Measurements from ENCODE around the gene HHLA2.

HHLA2 gene

DNA sequence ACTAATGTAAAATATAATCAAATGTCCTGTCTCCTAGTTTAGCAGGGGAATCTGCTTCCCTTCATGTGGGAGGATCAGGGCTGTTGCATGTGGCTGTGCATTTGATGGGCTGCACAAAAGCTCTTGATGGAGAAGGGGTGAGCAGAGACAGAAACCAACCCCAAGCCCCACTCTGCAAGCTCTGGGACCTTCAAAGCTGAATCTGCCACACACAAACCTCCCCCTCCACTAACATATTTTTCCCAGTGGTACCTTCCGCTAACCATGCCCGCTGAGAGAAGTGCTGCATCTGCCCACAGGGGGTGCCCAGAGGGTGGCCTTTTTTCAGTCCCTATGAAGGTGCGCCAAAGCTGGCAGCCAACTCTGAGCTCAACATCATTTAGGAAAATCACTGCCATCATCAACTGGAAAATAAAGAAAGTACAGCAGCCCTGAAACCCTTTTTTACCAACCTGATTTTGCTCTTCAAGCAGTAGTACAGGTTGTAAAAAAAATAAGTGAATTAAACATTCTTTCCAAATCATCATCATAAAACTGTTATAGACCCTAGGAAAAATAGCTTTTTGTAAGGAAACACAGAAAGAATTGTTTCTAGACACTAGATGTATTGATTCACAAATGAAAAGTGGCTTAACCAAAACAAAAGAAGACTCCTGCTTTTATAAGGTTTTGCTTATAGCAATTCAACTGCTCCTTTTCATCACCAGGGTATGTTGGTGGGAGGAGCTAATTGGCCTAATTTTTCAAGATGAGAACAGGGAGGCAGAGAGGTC lies 97.0 kb downstream of the HHLA2 start:
- no peak for DNase-seq (ENCODE audit: low spot score)

DNA sequence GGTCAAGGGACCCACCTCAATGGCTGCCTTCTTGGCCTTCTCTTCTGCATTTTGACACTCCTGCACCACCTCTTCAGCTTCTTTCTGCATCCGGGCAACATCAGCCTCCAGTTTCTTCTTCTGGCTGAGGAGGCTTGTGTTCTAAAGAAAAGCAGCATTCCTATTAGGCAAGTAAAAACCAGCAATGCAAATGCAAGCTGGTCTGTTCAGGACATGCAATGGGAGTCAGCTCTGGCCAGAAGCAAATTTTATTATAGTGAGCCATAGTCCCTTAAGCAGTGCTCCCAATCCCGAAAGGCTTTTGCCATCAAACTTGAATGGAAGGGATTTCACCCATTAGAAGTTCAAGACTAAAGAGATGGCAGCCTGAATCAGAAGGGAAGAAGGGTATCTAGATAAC lies 97.7 kb downstream of the HHLA2 start:
- DNase-seq (ENCODE audit: low spot score): no peak

DNA sequence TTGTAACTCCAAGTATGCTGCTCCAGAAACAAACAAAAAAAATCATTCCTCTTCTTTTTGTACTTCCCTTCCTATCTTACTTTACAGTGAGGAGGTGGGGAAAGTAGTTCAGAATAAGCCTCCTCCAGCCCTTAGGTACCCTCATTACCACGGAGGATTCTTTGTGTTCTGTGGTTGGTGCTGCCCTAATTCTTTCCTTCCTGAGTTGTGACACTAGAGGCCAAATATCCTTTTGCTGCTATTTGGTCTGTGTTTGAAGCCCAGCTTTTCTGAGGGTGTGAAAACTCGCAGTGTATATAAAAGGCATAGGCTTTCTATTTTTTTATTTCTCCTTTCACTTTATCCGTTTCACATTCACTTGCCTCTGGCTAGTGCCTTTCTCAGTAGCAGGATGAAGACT lies 98.2 kb downstream of the HHLA2 start:
- DNase-seq (ENCODE audit: low spot score): no peak

DNA sequence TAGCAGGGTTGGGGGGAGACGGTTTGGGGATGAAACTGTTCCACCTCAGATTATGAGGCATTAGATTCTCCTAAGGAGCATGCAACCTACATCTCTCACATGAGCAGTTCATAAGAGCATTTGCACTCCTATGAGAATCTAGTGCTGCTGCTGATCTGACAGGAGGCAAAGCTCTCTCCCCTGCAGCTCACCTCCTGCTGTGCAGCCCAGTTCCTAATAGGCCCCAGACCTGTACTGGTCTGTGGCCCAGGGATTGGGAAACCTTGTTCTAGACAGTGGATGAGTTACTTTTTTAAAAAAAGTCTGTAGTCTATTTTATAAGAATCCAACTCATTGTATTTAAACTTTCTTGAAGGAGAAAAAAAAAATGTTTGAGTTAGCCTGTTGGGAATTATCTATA lies 100.0 kb downstream of the HHLA2 start:
- DNase-seq (ENCODE audit: low spot score): no peak

DNA sequence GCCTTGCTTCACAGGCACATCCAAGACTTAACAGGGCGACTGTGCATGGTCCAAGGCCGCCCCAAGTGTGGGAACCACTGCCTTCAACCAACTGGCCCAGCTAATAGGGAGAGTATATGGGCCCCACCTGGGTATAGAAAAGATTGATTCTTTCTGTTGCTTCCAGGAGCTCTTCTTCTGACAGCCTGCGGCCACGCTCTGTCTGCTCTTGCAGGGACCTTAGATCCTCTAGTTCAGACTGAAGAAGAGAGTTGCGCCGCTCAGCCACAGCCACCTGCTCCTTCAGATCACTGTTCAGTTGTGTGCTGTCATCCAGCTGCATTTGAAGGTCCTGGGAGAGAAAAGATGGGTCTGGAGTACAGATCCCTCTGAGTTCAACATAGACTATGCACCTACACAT lies 102.2 kb downstream of the HHLA2 start:
- no peak for DNase-seq (ENCODE audit: low spot score)

DNA sequence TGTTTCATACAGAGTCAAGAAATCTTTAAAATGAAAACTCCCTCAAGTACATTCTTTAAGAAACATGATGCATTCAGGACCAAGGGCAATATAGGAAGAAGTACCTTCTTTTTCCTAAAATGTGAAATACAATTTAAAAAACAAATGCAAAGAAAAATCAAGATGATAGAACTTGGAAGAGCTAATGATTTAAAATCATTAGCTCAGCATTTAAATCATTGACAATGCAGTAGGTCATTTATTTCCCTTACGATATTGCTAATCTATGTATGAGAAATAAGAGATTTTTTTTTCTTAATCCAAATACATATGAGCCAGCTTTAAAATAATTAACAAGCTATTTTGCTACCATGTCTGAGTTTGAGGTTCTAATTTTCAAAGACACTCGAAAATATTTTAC lies 105.5 kb downstream of the HHLA2 start:
- no peak for DNase-seq (ENCODE audit: low spot score)

DNA sequence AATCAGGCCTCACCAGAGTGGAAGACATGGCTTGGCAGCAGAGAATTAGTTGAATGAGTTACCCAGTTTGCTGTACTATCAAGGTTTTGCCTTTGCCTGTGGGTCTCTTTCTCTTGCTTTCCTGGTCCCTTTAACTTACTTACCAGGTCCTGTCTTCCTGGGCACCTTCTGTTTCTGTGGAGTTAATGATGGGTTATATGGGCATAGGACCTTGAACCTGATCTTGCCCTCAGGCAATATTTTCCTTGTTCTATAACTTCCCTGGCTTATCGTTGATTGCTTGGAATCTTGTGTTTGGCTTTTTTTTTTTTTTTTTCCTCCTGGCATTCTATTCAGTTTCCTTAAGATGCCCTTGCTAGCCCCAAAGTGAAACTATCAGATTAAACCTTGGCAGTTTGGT lies 106.8 kb downstream of the HHLA2 start:
- DNase-seq (ENCODE audit: low spot score): no peak

DNA sequence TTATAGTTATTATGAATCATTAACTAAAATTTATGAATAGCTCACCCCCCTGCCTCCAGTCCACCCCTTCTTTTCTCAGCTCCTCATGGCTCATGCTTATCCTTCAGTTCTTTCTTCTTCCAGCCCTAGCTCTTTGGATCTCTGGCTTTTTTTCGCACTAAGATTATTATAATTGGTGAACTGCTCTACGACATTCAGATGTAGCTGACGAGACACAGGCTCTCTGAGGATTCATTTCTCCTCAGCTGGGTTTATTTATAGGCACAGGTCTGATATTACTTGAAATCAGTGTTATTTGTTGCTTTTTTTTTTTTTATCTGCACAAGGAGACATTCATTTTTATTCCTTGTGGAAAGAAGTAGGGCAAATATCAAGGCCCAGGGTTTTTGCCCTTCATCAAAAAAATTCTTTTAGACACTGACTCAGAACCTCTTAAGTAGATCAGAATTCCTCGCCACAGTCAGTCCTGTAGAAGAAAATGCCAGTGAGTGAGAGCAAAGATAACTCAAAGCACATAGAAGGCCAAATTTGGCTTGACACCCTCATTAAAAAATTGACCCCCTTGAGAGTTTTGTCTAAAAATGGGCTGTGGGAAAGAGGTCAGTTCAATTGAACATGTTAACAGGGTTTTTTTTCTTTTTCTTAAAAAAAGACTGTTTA lies 107.5 kb downstream of the HHLA2 start:
- DNase-seq (ENCODE audit: low spot score): no peak

DNA sequence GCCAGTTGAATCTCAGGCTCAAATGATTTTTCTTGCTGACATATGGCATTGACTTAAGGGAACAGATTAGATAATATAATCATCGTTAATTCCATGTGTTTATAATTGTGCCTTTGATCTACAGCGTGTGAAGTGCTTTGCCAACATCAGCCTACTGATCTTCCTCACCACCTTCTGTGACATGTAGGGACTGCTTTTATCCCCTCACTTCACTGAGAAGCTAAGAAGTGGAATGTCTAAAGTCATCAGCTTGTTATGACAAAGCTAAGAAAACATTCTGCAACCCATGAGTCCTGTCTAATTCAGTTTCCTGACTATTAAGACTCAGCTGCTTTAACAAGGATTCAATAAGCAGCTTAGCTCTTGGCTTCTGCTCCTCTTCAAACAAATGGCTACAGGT lies 108.0 kb downstream of the HHLA2 start:
- no peak for DNase-seq (ENCODE audit: low spot score)

DNA sequence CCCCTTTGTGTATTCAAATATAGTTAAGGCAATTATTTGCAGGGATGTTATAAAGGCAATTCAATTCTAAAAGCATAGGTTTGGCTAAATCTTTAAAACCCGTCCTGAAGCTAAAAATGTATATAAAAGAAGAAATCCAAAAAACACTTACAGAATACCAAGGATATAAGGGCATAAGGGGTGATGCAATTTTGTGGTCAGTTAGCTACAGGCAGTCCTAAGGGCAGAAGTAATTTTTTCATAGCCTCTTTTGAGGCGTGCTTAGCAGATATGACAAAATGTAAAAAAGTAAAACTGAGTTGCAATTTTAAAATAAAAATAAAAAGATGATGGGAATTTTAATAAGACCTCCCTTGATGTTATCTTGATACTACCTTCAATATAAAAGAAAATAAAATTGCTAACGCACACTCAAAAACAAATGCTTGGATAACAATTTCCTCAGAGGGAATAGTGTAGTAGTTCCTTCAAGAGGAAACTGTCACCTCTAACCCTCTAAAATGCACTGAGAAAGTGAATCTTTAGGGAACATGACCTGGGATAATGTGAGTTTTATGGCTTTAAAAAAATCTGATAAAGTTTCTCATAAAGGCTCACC lies 109.8 kb downstream of the HHLA2 start:
- no peak for DNase-seq (ENCODE audit: low spot score)

DNA sequence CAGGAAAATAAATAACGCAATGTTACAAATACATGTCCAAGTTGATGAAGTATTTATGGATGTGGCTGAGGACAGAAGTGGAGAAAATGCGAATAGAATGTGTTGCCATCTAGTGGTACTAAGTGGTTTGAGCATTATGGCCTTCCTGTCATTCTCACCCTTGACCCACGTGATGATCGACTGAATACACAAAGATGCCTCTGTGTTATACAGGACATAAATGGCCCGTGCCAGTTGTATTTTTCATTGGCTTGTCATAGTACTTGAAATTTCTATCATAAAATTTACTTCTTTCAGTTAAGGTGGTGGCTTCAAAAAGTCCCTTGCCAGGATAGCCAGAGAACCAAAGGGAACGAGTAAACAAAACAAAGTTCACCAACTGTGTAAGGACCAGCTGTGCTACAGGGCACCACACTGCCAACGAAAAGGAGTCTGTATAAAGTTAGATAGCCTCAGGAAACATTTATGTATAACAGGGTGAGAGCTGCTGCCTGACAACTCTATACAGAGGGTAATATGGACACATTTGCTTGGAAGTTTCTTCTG lies 110.4 kb downstream of the HHLA2 start:
- peak; percentile 70 for DNase-seq (ENCODE audit: low spot score)

DNA sequence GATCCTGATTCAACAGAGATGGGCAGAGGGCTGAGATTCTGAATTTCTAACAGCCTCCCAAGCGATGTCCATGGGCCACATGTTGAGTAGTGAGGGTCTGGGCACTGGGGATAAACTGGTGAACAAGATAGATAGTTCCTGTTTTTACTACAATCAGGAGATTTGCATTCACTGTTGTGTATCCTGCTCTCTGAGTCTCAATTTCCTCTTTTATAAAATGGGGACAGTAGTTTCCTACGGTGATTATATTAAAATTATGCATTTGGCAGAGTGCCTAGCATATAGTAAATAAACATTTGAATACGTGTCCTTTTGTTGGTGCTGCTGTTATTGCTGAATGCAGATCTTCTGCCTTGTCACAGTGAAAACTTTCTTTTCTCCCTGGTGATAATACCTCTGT lies 111.5 kb downstream of the HHLA2 start:
- no peak for DNase-seq (ENCODE audit: low spot score)

DNA sequence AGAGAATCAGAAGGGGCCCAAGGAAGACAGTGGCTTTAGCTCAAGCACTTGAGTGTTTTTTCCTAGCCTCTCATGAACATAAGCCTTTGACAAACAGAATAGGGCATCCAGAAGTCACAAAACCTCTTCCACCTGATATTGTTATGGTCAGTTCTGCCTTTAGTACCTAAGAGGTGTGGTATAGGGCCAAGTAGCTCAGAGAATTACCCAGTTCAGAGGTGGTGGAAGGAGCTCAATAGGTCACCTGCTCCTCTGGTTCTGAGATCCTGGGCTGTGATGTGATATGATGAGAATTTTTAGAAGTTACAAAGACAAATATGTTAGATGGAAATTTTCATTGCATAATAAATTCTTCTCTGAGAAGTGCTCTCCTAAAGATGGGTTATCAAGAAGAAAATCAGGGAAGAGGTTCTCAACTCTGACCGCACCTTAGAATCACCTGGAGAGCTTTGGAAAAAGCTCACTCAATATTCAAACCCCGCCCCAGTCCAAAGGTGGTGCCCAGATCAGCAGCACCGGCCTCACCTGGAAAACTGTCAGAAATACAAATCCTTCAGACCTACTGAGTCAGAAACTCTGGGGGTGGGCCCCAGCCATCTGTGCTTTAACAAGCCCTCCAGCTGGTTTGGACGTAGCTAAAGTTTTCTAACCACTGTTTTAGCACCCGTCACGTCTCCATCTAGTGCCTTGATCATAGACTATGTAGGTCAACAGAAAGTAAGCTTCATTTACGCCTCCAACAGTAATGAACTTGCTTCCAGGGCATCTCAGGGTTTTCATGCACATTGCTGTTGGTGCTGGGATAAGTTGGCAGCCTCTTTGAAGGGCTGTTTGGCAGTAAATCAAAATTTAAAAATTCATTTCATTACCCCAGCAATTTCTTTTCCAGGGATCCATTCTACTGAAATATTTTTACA lies 112.8 kb downstream of the HHLA2 start:
- DNase-seq (ENCODE audit: low spot score): peak; percentile 28

DNA sequence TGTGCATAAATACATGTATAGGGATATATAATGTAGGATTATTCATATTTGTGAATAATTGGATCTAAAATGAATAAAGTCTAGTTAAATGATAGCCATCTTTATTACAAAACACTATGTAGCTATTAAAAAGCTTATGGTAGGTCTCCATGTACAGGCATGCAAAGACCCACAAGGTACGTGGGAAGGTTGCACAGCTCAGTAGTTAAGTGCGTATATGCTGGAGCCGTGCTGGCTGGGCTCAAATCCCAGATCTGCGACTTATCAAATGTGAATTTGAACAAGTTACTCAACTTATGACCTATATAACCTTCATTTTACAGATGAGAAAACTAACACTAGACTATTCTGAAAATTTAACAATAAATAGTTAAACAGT lies 113.4 kb downstream of the HHLA2 start:
- DNase-seq (ENCODE audit: low spot score): no peak

DNA sequence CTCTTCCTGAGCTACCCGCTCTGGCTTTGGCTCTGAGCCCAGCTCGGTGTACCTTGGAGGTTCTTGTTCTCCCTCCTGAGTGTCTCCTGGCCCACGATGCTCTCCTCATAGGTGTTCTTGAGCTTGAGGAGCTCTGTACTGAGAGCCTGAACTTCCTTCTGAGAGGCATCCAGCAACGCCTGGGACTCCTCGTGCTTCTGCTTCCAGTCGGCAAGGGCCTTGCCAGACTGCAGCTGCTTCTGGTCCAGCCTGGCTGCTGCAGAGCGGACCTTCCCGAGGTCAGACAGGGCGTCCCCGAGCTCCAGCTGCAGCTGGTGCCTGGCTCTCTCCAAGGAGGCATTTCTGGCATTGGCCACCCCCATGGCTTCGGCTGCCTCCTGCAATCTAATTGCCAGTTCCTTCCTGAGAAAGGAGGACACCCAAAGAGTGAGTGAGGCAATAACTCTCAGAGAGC lies 114.2 kb downstream of the HHLA2 start:
- DNase-seq (ENCODE audit: low spot score): no peak

DNA sequence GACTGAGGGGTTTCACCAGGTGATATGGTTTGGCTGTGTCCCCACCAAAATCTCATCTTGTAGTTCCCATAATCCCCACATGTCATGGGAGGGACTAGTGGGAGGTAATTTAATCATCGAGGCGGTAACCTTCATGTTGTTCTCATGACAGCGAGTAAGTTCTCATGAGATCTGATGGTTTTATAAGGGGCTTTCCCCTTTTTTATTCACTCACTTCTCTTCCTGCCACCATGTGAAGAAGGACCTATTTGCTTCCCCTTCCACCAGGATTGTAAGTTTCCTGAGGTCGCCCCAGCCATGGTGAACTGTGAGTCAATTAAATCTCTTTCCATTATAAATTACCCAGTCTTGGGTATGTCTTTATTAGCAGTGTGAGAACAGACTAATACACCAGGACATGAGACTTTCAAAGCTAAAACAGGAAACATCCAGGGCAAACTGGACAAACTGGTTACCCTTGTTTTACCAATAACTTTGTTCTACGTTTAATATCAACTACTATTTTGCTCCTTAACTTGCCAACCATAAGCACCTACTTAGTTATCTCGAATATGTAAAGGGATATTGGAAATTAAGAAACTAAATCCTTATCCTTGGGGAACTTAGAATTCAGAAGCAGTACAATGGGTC lies 115.9 kb downstream of the HHLA2 start:
- DNase-seq (ENCODE audit: low spot score): peak; percentile 14

DNA sequence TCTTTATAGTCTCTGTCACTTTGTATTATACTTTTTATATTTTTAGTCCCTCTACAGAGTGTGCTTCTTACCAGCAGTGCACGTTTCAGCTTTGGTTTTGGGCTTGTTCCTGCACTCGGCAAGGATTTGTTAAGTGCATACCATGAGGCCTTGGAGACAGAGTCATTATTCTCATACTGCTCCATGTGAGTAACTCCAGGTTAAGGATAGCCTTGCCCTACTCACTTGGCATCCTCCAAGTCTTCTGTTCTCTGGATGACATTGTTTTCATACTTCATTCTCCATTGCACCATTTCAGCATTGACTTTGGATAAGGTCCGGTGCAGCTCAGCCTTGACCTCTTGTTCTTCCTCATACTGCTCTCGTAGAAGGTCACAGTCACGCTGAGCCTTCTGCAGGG lies 117.7 kb downstream of the HHLA2 start:
- DNase-seq (ENCODE audit: low spot score): no peak

DNA sequence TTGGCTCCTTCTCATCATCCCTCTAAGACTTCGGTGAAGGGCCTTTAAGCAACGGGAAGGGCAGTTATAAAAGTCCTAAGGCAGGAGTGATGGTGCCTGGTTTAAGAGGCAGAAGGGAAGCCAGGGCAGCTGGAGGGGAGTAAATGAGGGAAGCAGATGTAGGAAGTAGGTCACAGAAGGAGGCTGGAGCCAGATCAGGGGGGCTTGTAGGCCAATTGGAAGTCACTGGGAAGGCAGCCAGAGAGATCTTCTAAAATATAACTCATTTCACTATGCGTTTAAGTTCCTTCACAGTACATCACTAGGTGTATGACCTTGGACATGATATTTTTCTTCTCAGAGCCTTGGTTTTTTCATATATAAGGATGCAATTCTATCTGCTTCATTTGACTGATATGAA lies 119.3 kb downstream of the HHLA2 start:
- no peak for DNase-seq (ENCODE audit: low spot score)

DNA sequence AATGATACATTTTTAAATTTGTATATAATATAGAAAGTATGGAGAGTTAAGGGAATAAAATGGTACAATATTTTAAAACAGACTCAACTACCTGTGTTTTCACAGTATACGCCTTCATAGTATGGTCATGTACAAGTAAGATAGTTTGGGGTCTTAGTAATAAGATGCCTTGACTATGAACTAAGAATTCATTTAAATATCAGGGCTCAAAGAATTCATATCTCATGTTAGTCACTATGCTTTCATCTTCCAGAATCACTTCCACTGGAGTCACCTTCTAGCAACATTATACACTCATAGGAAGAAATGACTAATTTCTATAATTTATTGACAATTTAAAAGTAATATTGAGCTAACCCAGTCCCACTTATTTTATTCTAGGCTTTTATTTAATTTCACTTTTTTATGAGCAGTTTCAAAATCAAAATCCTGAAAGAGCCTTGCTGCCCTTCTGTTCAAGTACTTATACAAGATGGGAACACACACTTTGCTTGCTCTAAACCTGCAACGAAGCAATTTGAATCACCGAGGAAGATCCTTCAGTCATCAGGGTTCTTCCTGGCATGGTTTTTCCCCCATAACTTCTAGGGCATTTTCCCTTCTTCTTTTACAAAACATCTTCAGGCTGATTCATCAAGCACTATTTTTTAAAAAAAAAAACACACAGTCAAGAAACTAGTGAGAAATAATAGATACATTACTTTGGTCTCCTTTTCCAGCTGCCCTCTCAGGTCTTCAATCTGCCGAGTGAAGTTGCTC lies 119.9 kb downstream of the HHLA2 start:
- no peak for DNase-seq (ENCODE audit: low spot score)

DNA sequence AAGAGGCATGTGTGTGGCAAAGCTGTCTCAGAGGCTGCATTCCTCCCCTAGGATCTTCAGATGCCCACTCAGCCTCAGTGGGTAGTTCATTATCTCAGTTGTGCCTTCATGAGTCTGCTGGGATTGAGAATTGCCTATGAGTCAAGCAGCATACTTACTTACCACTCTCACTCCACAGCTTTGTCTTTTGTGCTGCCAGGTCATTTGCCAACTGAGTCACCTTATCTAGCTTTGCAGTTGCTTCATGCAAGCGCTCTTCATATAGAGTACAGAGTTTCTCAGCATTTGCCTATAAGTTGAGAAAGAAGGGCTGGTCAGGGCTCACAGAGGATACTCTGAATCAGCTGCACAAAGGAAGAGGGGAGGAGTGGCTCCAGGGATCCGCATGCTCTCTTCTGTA lies 124.6 kb downstream of the HHLA2 start:
- no peak for DNase-seq (ENCODE audit: low spot score)
